GM21717 (cell line): ENCODE measurements around the gene TRABD2B.

Experiments
- ATAC-seq: cut with Tn5 transposase; IDR thresholded peaks from one replicate; pipeline ENCODE4 v1.9.1; 2021; ENCODE audit warnings: mild to moderate bottlenecking, moderate library complexity; ENCODE audit not compliant: unreplicated experiment

TRABD2B gene

DNA sequence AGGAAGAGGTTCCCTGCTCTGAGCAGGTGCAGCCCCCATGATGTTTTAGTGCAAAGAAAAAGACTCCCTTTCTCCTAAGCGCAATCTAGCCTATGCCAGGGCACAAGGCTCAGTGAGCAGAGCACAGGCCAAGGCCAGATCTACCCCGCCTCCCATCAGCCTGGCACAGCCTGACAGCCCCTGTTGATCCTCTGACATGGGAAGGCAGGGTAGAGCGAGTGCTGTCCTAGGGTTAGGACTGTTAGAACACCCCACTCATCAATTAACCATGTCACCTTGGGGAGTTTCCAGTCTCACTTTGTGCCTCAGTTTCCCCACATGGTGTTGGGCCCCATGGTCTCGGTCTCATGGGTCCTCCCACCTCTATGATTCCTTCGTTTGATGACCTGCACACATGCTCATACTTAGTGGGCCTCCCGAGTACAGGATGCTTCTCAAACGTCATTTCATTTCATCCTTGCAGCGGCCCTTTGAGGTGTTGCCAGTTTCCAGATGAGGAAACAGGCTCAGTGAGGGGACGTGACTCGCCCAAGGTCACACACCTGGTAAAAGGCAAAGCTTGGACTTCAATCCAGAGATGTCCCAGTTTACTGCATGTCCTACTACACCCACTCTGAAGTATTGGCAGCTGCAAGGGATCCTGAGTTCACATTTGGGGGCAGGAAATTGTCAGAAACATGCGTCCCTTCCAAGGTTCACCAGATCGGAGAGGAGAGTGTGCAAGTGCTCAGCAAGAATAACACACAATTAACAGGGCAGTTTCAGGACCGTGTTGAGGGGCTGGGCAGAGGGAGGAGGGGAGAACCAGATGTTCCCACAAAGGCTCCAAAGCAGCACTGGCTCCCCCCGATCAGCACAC lies 213.3 kb downstream of the TRABD2B start:
- ATAC-seq: no peak

DNA sequence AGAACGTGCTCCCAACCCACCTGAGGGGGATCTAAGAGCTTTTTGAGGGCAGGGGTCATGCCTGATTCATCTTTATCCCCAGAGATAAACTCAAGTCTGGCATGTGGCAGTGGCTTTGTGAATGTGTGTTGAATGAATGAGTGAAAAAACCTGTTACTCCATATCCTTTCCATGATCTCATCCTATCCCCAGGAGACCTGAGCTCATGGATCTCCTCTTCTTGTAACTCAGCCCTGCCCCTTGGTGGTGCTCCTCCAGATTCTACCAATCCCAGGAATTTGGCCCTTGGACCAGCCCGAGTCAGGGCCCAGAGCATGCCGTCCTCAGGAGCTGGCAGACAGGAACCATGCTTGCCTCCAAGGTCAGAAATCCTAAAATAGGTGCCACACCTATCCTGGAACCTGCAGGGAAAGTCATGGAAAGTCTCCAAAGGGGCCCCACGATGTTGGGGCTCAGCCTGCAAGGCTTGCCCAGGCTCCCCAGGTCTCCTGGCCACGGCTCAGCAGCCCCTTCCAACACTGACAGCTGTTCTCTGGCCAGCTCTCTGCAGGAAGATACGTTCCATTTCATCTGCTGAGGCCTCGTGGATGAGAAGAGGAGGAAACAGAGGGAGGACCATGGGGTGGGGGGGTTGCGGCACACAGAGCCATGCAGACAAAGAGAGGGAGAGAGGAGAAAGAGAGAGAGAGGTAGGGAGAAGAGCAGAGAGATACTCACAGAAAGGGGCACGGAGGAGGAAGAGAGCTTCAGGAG lies 214.6 kb downstream of the TRABD2B start:
- no peak for ATAC-seq

DNA sequence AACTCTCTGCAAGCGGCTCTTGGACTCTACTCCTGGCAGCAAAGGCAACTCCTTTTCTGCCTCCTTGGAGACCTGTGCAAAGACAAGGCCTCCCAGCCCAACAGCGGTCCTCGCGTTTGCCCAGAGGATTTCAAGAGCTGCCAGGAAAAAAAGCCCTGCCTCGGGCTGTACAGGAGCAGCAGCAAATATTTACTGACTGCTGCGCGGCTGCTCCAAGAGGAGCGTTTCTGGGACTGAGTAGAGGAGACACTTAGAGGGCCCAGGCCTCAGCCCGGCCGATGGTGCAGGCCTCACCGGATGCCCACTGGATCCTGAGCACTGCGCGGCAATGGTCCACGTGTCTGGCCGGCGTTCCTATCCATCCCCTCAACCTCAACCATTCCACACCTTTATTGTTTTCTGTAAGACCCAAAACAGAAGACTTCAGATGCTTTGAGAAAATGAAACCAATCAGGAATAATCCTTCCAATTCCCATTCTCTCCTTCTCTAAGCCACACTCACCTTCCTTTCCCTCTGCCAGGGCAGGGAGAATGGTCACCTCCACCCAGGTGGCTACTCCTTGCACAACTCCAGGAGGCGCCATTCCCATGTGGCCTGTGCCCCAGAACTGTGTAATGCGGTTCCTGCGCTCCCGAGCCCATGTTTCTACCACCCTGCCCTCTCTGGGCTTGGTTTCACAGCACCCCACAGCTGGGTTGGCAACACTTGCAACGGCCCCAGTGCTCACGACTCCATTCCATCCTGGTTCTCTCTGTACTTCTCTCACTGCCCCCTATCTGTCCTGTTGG lies 215.8 kb downstream of the TRABD2B start:
- ATAC-seq: no peak

DNA sequence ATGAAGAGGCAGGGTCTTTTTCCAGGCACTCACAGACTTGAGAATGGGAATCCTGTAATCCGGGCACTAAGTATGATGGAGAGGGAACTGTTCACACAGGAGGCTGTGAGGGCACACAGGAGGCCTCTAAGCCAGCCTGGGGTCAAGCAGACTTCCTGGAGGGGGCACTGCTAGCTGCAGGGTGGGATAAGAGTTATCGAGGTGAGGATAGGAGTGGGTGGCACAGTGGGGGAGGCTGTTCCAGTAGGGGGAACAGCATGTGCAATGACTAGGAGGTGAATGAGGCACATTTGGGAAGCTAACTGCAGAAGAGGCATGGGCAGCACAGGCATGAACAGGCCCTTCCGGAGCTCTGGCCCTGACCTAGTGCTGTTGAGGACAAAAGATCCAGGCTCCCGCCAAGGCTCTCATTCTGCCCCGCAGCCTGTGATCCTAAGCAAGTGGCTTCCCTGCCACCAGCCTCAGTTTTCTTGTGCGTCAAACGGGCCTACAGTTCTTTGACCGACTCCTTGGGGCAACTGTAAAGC lies 216.7 kb downstream of the TRABD2B start:
- no peak for ATAC-seq

DNA sequence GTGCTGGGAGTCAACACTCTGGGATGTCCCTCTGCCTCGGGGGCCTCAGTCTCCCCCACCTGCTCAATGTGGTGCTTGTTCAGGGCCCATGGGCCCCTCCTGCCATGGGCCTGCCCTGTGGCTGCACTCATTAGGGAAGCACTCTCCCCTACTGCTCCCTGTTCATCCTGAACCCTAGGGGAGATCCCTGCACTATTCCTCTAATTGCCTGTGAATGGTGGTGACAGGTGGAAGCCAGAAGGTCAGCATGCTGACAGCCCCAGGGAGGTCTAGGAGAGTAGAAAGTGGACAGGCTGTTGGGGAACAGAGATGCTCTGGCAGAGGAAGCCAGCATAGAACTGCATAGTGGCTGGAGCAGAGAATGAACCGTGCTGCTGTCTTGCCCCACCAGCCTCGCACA lies 217.6 kb downstream of the TRABD2B start:
- no peak for ATAC-seq

DNA sequence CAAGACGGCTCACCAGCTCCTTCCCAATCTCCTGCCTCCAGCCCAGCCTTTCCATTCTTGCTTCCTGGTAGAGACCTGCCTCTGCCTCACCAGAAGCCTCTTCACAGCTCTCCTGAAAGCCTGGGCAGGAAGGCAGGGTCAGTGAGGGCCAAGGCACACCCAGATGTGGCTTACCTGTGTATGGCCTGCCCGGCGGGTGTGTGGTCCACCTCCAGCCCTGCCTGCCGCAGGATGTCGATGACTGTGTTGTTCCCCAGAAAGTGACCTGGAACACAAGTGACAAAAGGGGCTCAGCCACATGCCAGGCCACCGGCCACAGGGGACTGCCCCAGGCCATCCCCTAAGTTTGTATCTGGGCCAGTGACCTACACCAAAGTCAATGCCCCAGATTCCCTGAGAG lies 218.9 kb downstream of the TRABD2B start:
- ATAC-seq: no peak

DNA sequence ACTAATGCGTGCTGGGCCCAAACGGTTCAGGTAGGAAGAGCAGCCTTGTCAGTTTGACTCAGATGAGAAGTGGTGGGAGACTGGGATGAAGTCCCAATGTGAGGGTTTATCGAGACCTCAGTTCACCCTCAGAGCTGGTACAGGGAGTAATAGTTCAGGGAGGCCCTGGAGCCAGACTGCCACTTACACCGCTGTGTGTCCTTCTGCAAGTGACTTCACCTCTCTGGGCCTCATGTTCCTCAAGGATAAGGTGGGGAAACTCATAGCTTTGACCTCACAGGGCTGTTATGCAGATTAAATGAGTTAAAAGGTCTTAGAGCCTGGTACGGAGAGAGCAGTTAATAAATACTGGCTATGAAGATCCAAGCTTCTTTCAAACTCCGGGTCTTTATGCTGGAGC lies 219.9 kb downstream of the TRABD2B start:
- ATAC-seq: no peak

DNA sequence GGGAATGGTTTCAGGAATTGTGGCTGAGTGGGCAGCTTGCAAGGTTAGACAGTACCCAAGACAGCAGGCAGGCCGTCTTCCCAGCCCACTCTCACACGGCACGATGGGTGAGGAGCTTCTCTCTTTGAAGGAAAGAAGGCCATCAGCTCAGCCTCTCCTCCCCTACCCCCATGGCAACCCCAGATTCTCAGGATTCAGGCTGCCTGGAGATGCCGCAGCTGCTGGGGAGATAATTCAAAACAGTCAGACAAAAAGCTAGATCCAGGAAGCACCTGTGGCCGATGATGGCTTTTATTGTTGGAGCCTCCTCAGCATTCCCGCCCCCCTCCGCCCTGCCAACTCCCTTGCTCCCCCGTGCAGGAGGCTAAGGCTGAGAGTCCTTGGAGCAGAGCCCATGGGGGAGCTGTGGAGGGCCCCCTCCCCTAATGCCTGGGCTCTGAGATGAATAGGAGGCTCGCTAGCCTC lies 220.5 kb downstream of the TRABD2B start:
- no peak for ATAC-seq

DNA sequence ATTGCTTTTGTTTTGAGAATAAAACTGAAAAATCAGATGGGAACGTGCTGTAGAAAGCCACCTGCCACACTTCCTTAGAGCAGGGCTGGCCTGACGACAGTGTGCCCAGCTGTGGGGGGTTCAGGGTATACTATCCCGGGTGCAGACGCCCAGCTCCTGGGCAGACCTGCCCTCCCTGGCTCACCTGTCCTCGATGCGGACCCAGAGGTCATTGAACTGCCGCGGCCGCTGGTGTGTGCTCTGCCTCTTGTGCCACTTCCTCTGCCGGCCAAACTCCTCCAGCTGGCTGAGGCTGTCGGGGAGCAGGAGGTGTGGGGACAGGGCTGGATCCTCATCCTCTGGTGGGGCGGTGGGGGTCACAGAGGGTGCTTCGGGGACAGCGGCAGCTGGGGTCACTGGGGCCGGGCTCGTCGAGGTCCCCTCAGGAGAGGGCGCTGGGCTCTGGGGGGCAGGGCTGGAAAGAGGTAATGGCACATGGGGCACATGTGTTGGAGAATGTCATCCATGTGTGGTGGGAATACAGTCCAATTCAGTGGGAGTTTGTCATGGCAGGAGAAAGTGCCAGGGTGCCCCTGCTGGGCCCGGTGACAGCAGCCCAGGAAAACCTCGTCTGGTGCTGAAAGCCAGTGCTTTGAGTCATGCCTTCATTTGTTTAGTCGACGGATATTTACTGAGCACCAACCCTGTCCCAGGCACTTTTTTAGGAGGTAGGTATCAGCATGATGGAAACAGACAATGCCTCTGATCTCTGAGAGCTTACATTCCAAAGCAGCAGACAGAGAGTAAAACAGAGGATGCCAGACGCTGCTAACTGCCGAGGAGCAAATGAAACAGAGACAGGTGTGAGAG lies 222.0 kb downstream of the TRABD2B start:
- no peak for ATAC-seq

DNA sequence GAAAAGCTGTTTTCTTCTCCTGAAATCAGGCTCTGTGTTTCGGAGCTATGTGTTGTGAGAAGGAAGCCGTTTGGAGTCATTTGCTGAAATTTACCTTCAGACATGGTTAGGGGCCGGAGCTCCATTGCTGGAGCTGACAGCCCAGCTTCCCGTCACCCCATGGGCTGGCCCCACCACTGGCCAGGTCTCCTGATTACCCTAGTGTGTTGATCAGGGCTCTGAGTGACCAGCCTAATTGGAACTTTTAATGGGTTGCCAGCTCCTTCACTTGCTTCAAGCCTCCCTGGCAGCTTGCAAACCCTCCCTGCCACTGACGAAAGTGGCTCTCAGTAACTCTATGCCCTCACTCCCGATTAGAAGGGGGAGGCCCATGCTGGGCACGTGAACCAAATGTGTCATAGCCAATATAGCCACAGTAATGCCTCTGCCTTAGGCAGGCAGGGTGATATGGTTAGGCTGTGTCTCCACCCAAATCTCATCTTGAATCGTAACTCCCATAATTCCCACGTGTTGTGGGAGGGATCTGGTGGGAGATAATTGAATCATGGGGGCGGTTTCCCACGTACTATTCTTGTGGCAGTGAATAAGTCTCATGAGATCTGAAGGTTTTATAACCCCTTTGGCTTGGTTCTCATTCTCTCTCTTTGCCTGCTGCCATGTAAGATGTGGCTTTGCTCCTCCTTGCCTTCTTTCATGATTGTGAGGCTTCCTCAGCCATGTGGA lies 224.1 kb downstream of the TRABD2B start:
- no peak for ATAC-seq

DNA sequence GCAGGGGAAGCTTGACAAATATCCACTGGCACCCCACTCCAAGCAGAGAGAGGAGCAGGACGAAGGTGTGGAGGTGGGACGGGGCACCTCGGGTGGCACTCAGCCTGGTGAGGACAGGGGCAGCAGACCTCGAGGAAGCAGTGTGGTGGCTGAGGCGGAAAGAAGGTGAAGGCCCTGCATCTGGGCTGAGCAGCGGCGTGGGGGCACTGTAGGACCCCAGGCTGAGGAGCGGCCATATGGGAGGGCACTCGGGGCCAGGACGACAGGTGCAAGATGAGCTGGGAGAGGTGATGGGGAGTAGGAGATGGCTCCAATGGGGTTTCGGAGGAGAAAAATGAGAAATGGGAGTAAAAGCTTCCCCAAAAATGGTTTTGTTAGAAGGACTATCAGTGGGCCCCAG lies 224.9 kb downstream of the TRABD2B start:
- ATAC-seq: no peak

DNA sequence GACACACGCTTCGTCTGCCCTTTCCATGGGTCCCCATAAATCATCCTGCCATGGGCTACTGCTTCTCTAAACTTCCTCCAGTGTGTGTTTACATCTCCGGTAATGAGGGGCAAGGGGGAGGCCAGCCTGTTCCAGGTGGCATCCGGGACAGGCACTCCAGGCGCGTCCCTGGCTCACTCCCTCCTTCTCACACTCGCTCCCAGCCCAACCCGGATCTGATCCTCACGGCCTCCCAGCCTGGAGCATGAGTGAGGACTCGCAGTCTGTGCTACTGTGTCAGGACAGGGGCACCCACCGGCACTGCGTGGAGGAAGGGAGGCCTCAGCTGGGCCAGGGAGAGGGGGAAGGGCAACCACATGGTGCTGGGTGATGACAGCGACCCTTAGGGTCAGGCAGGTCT lies 225.4 kb downstream of the TRABD2B start:
- ATAC-seq: no peak

DNA sequence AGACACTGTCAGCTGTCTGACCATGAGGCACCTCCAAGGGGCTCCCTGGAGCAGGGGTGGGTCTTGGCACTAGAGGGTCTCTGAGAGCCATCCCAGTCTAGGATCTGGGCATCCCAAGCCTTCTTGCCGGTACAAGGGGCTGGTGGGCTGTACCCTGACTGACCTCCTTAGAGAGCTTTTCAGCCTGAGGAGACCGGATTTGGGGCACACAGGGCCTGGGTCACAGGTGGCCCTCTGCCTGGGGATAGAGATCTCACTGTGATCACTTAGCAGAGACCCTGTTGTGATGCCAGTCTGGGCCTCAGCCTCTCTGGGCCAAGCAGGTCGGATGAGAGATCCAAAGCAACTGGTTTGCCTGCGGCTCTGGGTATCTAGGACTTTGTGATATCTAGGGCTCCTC lies 227.2 kb downstream of the TRABD2B start:
- no peak for ATAC-seq

DNA sequence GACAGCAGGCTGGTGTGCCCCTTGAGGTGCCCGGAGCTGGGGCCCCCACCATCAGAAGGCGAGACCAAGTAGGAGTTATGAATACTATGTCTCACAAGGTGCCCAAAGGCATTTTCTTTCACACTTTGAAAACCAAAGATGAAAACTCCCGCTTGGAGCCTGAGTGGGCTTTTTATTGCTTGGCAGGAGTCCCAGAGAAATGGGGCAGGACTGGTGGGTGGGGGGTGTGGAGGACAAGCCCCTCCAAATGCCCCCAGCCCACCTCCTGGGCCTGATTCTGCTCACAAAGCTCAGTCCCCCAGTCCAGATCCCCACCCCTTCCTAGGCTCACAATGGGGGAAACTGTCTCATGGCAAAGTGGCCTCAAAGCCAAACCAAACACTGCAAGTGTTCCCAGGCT lies 227.9 kb downstream of the TRABD2B start:
- ATAC-seq: no peak

DNA sequence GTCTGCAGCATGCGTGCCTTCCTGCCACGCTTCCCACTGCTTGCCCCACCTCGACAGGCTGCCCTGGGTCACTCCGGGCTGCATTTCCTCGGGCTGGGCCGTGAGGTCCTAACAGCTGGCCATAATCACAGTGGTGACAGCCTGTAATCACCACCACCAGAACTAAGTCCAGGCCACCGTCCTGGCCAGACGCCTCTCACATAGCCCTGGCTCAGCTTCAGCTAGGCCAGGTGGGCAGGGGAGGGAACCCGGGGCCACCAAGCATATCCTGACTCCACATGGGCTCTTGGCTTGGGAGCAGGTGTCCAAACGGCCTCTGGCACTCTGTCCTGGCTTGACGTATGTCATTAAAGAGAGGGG lies 229.5 kb downstream of the TRABD2B start:
- ATAC-seq: no peak

DNA sequence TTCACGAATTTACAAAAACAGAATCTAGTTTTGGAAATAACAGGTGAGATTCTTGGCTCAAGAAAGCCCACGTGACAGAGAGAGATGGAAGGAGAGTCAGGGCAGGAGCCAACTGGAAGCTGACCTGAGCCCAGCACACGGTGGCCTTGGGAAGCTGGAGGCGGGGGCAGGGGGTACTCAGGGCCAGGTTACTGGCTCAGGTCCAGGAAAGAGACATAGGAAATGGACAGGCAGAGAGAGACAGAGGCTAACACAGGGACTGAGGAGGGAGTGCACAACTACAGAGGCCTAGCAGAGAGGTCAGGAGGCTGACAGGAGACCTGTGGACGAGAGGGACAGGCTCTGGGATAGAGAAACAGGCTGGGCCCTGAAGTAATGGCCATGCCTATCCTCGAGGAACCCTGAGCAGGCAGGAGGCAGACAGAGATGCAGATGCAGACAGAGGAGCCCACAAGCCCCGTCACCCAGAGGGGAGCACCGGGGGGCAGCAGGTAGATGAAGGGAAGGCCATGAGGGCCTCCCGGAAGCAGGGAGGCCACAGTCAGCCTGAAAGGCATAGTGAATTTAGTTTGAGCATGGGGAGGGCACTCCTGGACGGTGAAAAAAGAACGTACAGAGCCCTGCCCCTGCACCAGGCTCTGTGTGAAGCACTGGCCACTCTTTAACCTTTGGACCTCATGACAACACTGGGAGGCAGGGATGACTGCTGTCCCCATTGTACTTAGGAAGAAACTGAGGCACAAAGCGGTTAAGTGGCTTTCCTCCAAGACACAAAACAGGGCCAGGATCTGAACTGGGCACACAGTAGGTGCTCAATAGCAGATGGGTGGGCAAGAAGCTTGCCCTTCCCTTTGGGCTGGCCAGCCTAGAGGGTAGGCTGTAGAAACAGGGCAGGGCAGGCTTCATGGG lies 230.1 kb downstream of the TRABD2B start:
- no peak for ATAC-seq

DNA sequence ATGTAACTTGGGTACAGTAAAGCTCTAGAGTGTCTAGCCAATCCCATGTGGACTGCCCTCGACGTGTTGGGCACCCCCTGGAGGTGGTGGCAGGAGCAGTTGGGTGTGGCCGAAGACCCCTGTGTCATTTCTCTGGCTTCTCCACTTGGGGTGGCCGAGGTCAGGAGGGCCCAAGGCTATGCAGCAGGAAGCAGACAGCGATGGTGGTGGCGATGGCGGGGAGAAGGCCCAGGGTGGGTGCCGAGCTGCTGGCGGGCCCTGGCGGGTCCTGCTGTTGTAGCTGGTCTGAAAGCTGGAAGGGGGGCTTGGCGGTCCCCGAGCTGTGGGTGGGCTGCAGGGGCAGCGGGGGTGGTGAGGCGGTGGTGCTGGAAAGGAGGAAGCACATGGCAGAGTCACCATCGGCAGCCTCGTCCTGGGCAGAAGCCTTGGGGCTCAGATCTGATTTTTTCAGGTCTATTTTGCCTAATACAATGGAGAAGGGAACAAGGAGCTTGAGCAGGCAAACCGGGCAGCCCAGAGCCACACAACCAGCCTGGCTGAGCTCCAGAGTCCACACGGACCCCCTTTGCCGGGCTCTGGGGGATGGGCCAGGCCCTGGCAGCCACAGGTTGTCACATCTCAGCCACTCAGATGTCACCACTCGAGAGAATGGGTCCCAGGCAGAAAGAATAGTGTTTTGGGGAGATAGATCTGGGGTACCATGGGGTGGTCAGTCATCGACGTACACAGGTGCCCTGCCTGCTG lies 231.3 kb downstream of the TRABD2B start:
- ATAC-seq: no peak

DNA sequence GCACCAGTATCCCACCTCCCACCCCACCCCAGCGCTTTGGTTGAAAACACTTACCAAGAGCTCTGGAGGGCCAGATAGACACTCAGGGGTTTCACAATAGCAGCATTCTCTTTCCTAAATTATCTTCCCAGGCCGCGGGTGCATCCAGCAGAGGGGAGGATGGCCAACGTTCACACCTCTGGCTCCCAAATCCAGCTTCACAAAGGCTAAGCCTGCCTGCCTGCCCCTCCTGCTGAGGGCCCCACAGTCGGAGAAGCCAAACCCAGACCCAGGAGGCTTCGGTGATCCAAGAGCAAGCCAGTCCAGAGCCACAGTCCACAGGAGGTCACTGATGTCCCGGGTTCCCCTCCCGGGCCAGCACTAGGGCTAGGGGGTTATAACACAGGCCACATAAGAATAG lies 231.9 kb downstream of the TRABD2B start:
- no peak for ATAC-seq
